T-cell (primary cell): ENCODE measurements around the gene BOLA3. TPM values are rescaled to one million over a fixed set of nuclear protein-coding genes. Genes with fewer than 3 reads are reported as not detected.

Experiments
- ATAC-seq, 4 experiments: fragments of 200-7000 bp in 3 of 4; fragments of 150-1000 bp in 1 of 4; cut with Tn5 transposase; replicated peaks in 1 of 4; 1 replicate in 3 of 4; 2 replicates in 1 of 4; pipeline ENCODE4 v1.10.0; 2021; ENCODE audit warnings: moderate library complexity in 3 of 4, mild to moderate bottlenecking in 2 of 4, moderate number of reproducible peaks in 1 of 4
- CTCF ChIA-PET, 2 donors: fragments of 300-600 bp; sonication (Branson Sonifier 250); formaldehyde crosslinking; loops; one replicate each; lab custom pipeline; 2022; ENCODE audit warnings: antibody characterized with exemption in 2 of 2; lab: Charles Lee
- POLR2A ChIA-PET, 2 donors: fragments of 300-600 bp; sonication (Branson Sonifier 250); formaldehyde crosslinking; loops; one replicate each; lab custom pipeline; 2022; ENCODE audit warnings: antibody characterized with exemption in 2 of 2; lab: Charles Lee
- DNase-seq, 35 experiments: peaks; one replicate each; pipeline versions ENCODE4 v3.0.0 to v3.0.0-alpha.2; 2013 to 2023
- H3K27ac ChIP-seq: one replicate; pipeline ENCODE4 v1.5.1; 2013; ENCODE audit warnings: low read length
- H3K27me3 ChIP-seq, 2 experiments: replicated peaks in 1 of 2; 1 replicate in 1 of 2; 2 replicates in 1 of 2; pipeline versions ENCODE4 v1.6.1 to v1.7.0; 2013; ENCODE audit warnings: low read length in 1 of 2, mixed read lengths in 1 of 2; ENCODE audit not compliant: control insufficient read depth in 2 of 2, insufficient read depth in 2 of 2; ENCODE audit errors: extremely low read depth in 1 of 2
- H3K36me3 ChIP-seq, 2 donors: 1 replicate in 1 of 2; 2 replicates in 1 of 2; pipeline versions ENCODE4 v1.6.1 to v1.7.0; 2013; ENCODE audit warnings: low read length in 1 of 2; ENCODE audit not compliant: control insufficient read depth in 2 of 2, insufficient read depth in 1 of 2; ENCODE audit errors: extremely low read depth in 1 of 2
- H3K4me1 ChIP-seq, 2 experiments: 1 replicate in 1 of 2; 2 replicates in 1 of 2; pipeline versions ENCODE4 v1.6.1 to v1.7.0; 2013; ENCODE audit warnings: low read length in 2 of 2, mixed read lengths in 1 of 2; ENCODE audit not compliant: insufficient read depth in 2 of 2, control insufficient read depth in 1 of 2; ENCODE audit errors: extremely low read depth in 1 of 2
- H3K4me3 ChIP-seq, 2 donors: 1 replicate in 1 of 2; 2 replicates in 1 of 2; pipeline versions ENCODE4 v1.5.1 to v1.7.0; 2013; ENCODE audit warnings: mild to moderate bottlenecking in 2 of 2, low read length in 1 of 2, moderate library complexity in 1 of 2; ENCODE audit not compliant: control insufficient read depth in 1 of 2; ENCODE audit errors: extremely low read depth in 1 of 2
- H3K9me3 ChIP-seq: 2 replicates; pipeline ENCODE4 v1.7.0; 2013
- H3K27ac Mint-ChIP-seq, 2 donors: one replicate each; pipeline ENCODE4 v1.8.0; 2020 to 2021; ENCODE audit warnings: mild to moderate bottlenecking in 2 of 2, mixed read lengths in 2 of 2
- H3K27me3 Mint-ChIP-seq, 2 donors: one replicate each; pipeline ENCODE4 v1.8.0; 2021 to 2022; ENCODE audit warnings: mixed read lengths in 2 of 2
- H3K36me3 Mint-ChIP-seq: one replicate; pipeline ENCODE4 v1.8.0; 2021; ENCODE audit warnings: mixed read lengths
- H3K4me1 Mint-ChIP-seq, 3 donors: one replicate each; pipeline ENCODE4 v1.8.0; 2020 to 2022; ENCODE audit warnings: mixed read lengths in 3 of 3, mild to moderate bottlenecking in 1 of 3
- H3K4me3 Mint-ChIP-seq, 3 donors: one replicate each; pipeline ENCODE4 v1.8.0; 2020 to 2022; ENCODE audit warnings: mild to moderate bottlenecking in 3 of 3, mixed read lengths in 3 of 3, moderate library complexity in 3 of 3
- H3K9me3 Mint-ChIP-seq, 3 donors: one replicate each; pipeline ENCODE4 v1.8.0; 2020 to 2022; ENCODE audit warnings: mixed read lengths in 3 of 3
- WGBS: methylation state at CpG from one replicate; pipeline ENCODE4 v1.1.5; 2013; ENCODE audit warnings: missing lambda C conversion rate; ENCODE audit not compliant: insufficient coverage; 5-methylcytosine and 5-hydroxymethylcytosine counted together
- total RNA-seq, 35 experiments: library from RNA in 6 of 35; stranded (reverse) in 6 of 35; fragments of 120-200 nt in 1 of 35; gene quantifications; one replicate each; pipeline versions ENCODE4 v1.2.1 to v1.2.4 and lab custom pipeline; 2013 to 2026

The BOLA3 gene
- total RNA-seq, 5 donors from 2014 or later (not counting 1 experiment from before 2014, with no cell fraction given): 13.7 to 16.0 (median 15.5) TPM

GRCh38 chr2:74162951-74163350, 15.2 kb upstream of the BOLA3 start:
- H3K36me3 ChIP-seq: peaks cover 12 to 82% of the 10 kb centered on the region in 2 donors
- no peak overlapping the region for H3K27ac Mint-ChIP-seq

DNA sequence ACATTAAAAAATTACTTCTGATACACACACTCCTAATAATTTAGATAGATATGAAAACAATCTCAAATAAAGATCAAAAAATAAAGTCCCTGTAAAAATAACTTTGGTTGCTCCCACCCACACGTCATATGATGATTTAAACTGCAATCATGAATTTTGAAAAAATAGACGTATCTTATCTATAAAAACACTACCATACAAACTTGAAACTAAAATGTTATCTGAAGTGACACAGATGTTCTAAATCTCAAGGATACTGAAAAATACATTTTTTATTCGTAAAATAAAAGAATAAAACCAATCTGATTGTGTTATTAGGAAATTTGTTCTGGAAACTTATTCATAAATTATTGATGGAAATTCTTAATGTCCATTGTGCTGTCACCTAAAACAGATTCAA, 8.1 kb upstream of the BOLA3 start:
- Histone ChIP-seq H3K36me3 (peaks cover 18 to 88% of the 10 kb centered on the region in 2 donors), H3K4me1 (no peaks in the 10 kb centered on the region), H3K4me3 (no peak overlapping the region), H3K27ac (no peak overlapping the region), H3K27me3 (no peaks in the 10 kb centered on the region), H3K9me3 (no peaks in the 10 kb centered on the region)
- WGBS: no CpG with 5 or more reads among the region's 3 CpGs
- Mint-ChIP-seq H3K27ac (no peak overlapping the region), H3K9me3 (no peaks in the 10 kb centered on the region), H3K4me3 (no peak overlapping the region), H3K27me3 (no peaks in the 10 kb centered on the region), H3K36me3 (peaks cover 34% of the 10 kb centered on the region), H3K4me1 (peaks cover 0 to 3% (median 0%) of the 10 kb centered on the region in 3 donors)
- ATAC-seq (no peak), DNase-seq (no peak)
- ChIA-PET POLR2A (interaction anchor here in 1 of 2 donors (1.5 kb wide), 1 partner anchor 23 kb away, joined by 4 read pairs; the partner anchor contains the start of gene MOB1A), CTCF (interaction anchor here in 1 of 2 donors (0.7 to 1.8 kb wide), 2 partner anchors 23 to 332 kb away, joined by 3 to 6 read pairs (median 4); partner anchors contain the start of gene MOB1A)

More at GRCh38 chr2:74162951-74163350, 15.2 kb upstream of the BOLA3 start:
- Histone ChIP-seq H3K4me3 (no peak overlapping the region), H3K27me3 (no peaks in the 10 kb centered on the region), H3K9me3 (no peaks in the 10 kb centered on the region), H3K4me1 (no peaks in the 10 kb centered on the region), H3K27ac (no peak overlapping the region)
- POLR2A ChIA-PET: no interaction called here
- DNase-seq (no peak), ATAC-seq (no peak)
- peaks cover 46% of the 10 kb centered on the region for H3K36me3 Mint-ChIP-seq
- CTCF ChIA-PET: interaction anchor here in 1 of 2 donors (0.6 to 1.2 kb wide), 2 partner anchors 16 to 388 kb away, joined by 4 to 6 read pairs; partner anchors contain the start of gene MOB1A
- peaks cover 0 to 7% (median 0%) of the 10 kb centered on the region in 3 donors for H3K9me3 Mint-ChIP-seq
- H3K4me3 Mint-ChIP-seq: no peak overlapping the region
- WGBS: no CpG with 5 or more reads among the region's 6 CpGs
- H3K4me1 Mint-ChIP-seq: peaks cover 4 to 11% (median 8%) of the 10 kb centered on the region in 3 donors
- no peaks in the 10 kb centered on the region for H3K27me3 Mint-ChIP-seq

DNA sequence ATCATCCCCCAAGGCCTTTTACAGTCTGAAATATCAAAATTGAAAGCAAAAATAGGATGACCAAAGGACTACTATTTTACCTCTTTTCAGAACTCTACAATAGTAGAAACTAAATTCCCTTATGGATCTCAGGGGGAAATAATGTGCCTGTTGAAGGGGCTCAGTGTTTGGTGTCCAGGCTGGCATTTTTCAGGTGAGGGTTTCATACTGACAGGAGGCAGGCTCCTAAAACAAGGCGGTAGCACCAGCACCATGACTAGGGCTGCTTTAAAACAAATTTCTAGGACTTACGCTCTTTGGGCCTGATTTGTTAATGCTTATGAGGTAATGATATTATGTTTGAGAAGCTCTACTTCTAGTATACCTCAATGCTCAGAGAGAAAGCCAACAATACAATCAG, 5.2 kb upstream of the BOLA3 start:
- Histone ChIP-seq H3K36me3 (peaks cover 12 to 61% of the 10 kb centered on the region in 2 donors), H3K9me3 (no peaks in the 10 kb centered on the region), H3K4me3 (no peak overlapping the region), H3K27me3 (no peaks in the 10 kb centered on the region), H3K27ac (no peak overlapping the region), H3K4me1 (peaks cover 0 to 8% of the 10 kb centered on the region in 2 experiments)
- Mint-ChIP-seq H3K4me1 (peaks cover 0 to 3% (median 0%) of the 10 kb centered on the region in 3 donors), H3K4me3 (no peak overlapping the region), H3K27ac (peak overlapping the region in 1 of 2 donors; percentile 25), H3K9me3 (no peaks in the 10 kb centered on the region), H3K36me3 (peaks cover 22% of the 10 kb centered on the region), H3K27me3 (no peaks in the 10 kb centered on the region)
- DNase-seq (no peak), ATAC-seq (no peak)
- WGBS: no CpG with 5 or more reads among the region's 2 CpGs
- CTCF ChIA-PET: interaction anchor here (1.6 to 2.1 kb wide), 2 partner anchors 157 to 326 kb away, joined by 4 to 5 read pairs; no protein-coding TSS in a partner anchor
- POLR2A ChIA-PET: interaction anchor here (0.6 kb wide), 2 partner anchors 321 to 329 kb away, joined by 3 to 4 read pairs; no protein-coding TSS in a partner anchor

GRCh38 chr2:74149570-74150319, 2.0 kb upstream of the BOLA3 start:
- DNase-seq (no peak), ATAC-seq (no peak)
- Histone ChIP-seq H3K4me3 (no peak overlapping the region), H3K27ac (no peak overlapping the region), H3K27me3 (no peaks in the 10 kb centered on the region), H3K9me3 (no peaks in the 10 kb centered on the region), H3K4me1 (peaks cover 6 to 26% of the 10 kb centered on the region in 2 experiments), H3K36me3 (peaks cover 9 to 31% of the 10 kb centered on the region in 2 donors)
- Mint-ChIP-seq H3K9me3 (no peaks in the 10 kb centered on the region), H3K36me3 (peaks cover 4% of the 10 kb centered on the region), H3K27ac (peak overlapping the region in 1 of 2 donors; percentile 45), H3K4me3 (no peak overlapping the region), H3K27me3 (no peaks in the 10 kb centered on the region), H3K4me1 (peaks cover 0 to 8% (median 0%) of the 10 kb centered on the region in 3 donors)
- POLR2A ChIA-PET: interaction anchor here (0.6 to 0.7 kb wide), 4 partner anchors 29 to 212 kb away, joined by 4 to 9 read pairs (median 6); no protein-coding TSS in a partner anchor
- CTCF ChIA-PET: interaction anchor here (0.6 to 2.5 kb wide), 9 partner anchors 12 to 408 kb away, joined by 3 to 7 read pairs (median 5); no protein-coding TSS in a partner anchor
- whole genome bisulfite sequencing: 100% methylated on average over 5 of the region's 7 CpGs

DNA sequence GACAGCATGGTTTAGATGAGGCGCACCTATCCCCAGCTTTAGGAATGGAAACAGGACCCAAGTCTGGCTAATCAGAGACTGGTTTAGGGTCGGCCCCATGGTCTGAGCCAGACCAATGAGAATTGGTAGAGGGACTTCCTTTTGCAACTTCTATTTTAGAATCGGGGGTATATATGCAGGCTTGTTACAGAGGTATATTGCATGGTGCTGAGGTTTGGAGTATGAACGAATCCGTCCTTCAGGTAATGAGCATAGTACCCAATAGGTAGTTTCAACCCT, 1.5 kb upstream of the BOLA3 start:
- H3K4me1 ChIP-seq: peaks cover 6 to 26% of the 10 kb centered on the region in 2 experiments
- ATAC-seq (no peak), DNase-seq (no peak)
- H3K36me3 Mint-ChIP-seq: peaks cover 4% of the 10 kb centered on the region
- peaks cover 0 to 8% (median 0%) of the 10 kb centered on the region in 3 donors for H3K4me1 Mint-ChIP-seq
- H3K27ac ChIP-seq: no peak overlapping the region
- POLR2A ChIA-PET: no interaction called here
- H3K27me3 ChIP-seq: no peaks in the 10 kb centered on the region
- CTCF ChIA-PET: interaction anchor here (0.5 to 2.5 kb wide), 8 partner anchors 9 to 407 kb away, joined by 3 to 7 read pairs (median 6); no protein-coding TSS in a partner anchor
- H3K9me3 Mint-ChIP-seq: no peaks in the 10 kb centered on the region
- no peaks in the 10 kb centered on the region for H3K9me3 ChIP-seq
- peak overlapping the region in 1 of 2 donors; percentile 45 for H3K27ac Mint-ChIP-seq
- H3K4me3 Mint-ChIP-seq: no peak overlapping the region
- H3K4me3 ChIP-seq: no peak overlapping the region
- H3K27me3 Mint-ChIP-seq: no peaks in the 10 kb centered on the region
- peaks cover 9 to 31% of the 10 kb centered on the region in 2 donors for H3K36me3 ChIP-seq
- 95% methylated on average over 2 of the region's 5 CpGs for WGBS

- peaks cover 6 to 26% of the 10 kb centered on the region in 2 experiments for H3K4me1 ChIP-seq
- ChIA-PET POLR2A (no interaction called here), CTCF (interaction anchor here (0.5 to 2.1 kb wide), 8 partner anchors 10 to 315 kb away, joined by 3 to 6 read pairs (median 4); no protein-coding TSS in a partner anchor)
- peaks cover 7 to 27% of the 10 kb centered on the region in 2 donors for H3K36me3 ChIP-seq
- no peaks in the 10 kb centered on the region for H3K27me3 Mint-ChIP-seq
- ATAC-seq: no peak
- H3K27ac Mint-ChIP-seq: peak overlapping the region in 1 of 2 donors; percentile 45
- no peaks in the 10 kb centered on the region for H3K9me3 Mint-ChIP-seq
- no peaks in the 10 kb centered on the region for H3K27me3 ChIP-seq
- no peak overlapping the region for H3K4me3 Mint-ChIP-seq
- H3K9me3 ChIP-seq: no peaks in the 10 kb centered on the region
- peak overlapping the region; percentile 64 for H3K27ac ChIP-seq
- DNase-seq: no peak
- 54% methylated on average over 8 of the region's 16 CpGs for WGBS
- H3K36me3 Mint-ChIP-seq: peaks cover 3% of the 10 kb centered on the region
- H3K4me3 ChIP-seq: peak overlapping the region in 1 of 2 donors; percentile 64
- peaks cover 0 to 8% (median 0%) of the 10 kb centered on the region in 3 donors for H3K4me1 Mint-ChIP-seq
Observed at GRCh38 chr2:74148457-74149246, 940 bp upstream of the BOLA3 start.
